ENCODE data around the gene ST7L. TPM values are rescaled to one million over a fixed set of nuclear protein-coding genes. Genes with fewer than 3 reads are reported as not detected.

Gene ST7L
- polyA plus RNA-seq, 1 donor (not counting 4 experiments of a cell fraction or from before 2014, with no cell fraction given): 13.4 TPM

DNA sequence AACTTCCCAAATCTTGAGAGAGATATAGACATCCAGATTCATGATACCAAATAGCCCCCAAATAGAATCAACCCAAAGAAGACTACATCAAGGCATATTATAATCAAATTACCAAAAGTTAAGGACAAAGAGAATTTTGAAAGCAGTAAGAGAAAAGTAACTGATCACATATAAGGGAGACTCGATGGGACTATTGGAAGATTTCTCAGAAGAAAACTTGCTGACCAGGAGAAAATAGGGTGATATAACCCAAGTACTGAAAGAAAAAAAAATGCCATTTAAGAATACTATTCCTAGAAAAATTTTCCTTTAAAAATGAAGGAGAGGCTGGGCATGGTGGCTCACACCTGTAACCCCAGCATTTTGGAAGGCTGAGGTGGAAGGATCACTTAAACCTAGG is 140.6 kb downstream of the ST7L start:
- H2AFZ ChIP-seq (ENCODE audit: control insufficient read depth, low read length): no peak overlapping the region
- DNase-seq (ENCODE audit: low read depth, low spot score) (no peak), FAIRE-seq (no peak)
- H3K4me2 ChIP-seq (ENCODE audit: control insufficient read depth, extremely low read depth, insufficient read depth, low read depth, low read length): no peak overlapping the region
- peaks cover 2% of the 10 kb centered on the region for H3K9me3 ChIP-seq (ENCODE audit: control insufficient read depth, low read depth, low read length)
- dilution Hi-C loops (cut with MboI; ENCODE audit: extremely low pct_ligation_motif_present, low sequenced_read_pairs): no loop called here
- no peak overlapping the region for H3K27ac ChIP-seq (ENCODE audit: control insufficient read depth, insufficient read depth, low read length)
- no peaks in the 10 kb centered on the region for H3K27me3 ChIP-seq (ENCODE audit: control insufficient read depth, extremely low read depth, insufficient read depth, low read length)
- H3K9ac ChIP-seq (ENCODE audit: control insufficient read depth, extremely low read depth, insufficient read depth, low read length): no peak overlapping the region
- no peak overlapping the region for H3K4me3 ChIP-seq (ENCODE audit: control insufficient read depth in 2 of 3, extremely low read depth in 1 of 3, insufficient read depth in 2 of 3, low read depth in 1 of 3, low read length in 3 of 3)
- H3K79me2 ChIP-seq (ENCODE audit: control insufficient read depth, insufficient read depth, low read length): no peaks in the 10 kb centered on the region
- no peaks in the 10 kb centered on the region for H4K20me1 ChIP-seq (ENCODE audit: control insufficient read depth, extremely low read depth, insufficient read depth, low read length)
- no peak for TF ChIP-seq EZH2 (IDR thresholded peaks at IDR 0.05; ENCODE audit: low read length)
- TF ChIP-seq, protein P1, sequence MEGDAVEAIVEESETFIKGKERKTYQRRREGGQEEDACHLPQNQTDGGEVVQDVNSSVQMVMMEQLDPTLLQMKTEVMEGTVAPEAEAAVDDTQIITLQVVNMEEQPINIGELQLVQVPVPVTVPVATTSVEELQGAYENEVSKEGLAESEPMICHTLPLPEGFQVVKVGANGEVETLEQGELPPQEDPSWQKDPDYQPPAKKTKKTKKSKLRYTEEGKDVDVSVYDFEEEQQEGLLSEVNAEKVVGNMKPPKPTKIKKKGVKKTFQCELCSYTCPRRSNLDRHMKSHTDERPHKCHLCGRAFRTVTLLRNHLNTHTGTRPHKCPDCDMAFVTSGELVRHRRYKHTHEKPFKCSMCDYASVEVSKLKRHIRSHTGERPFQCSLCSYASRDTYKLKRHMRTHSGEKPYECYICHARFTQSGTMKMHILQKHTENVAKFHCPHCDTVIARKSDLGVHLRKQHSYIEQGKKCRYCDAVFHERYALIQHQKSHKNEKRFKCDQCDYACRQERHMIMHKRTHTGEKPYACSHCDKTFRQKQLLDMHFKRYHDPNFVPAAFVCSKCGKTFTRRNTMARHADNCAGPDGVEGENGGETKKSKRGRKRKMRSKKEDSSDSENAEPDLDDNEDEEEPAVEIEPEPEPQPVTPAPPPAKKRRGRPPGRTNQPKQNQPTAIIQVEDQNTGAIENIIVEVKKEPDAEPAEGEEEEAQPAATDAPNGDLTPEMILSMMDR (optimal IDR thresholded peaks at IDR 0.05 in 1 of 3, IDR thresholded peaks at IDR 0.05 in 1 of 3, conservative IDR thresholded peaks at IDR 0.05 in 1 of 3; ENCODE audit: extremely low read depth in 1 of 3, insufficient read depth in 2 of 3, low read length in 3 of 3): no peak
- H3K9me1 ChIP-seq (ENCODE audit: control insufficient read depth, extremely low read depth, insufficient read depth, low read length): no peaks in the 10 kb centered on the region
- no peaks in the 10 kb centered on the region for H3K36me3 ChIP-seq (ENCODE audit: control insufficient read depth in 2 of 2, extremely low read depth in 1 of 2, insufficient read depth in 2 of 2, low read length in 2 of 2)
- no peaks in the 10 kb centered on the region for H3K4me1 ChIP-seq (ENCODE audit: control insufficient read depth, extremely low read depth, insufficient read depth, low read length)

- Histone ChIP-seq H2AFZ (ENCODE audit: control insufficient read depth, low read length) (no peak overlapping the region), H3K9me3 (ENCODE audit: control insufficient read depth, low read depth, low read length) (peaks cover 2% of the 10 kb centered on the region), H3K4me1 (ENCODE audit: control insufficient read depth, extremely low read depth, insufficient read depth, low read length) (no peaks in the 10 kb centered on the region), H3K4me3 (ENCODE audit: control insufficient read depth in 2 of 3, extremely low read depth in 1 of 3, insufficient read depth in 2 of 3, low read depth in 1 of 3, low read length in 3 of 3) (no peak overlapping the region), H3K9ac (ENCODE audit: control insufficient read depth, extremely low read depth, insufficient read depth, low read length) (no peak overlapping the region), H3K36me3 (ENCODE audit: control insufficient read depth in 2 of 2, extremely low read depth in 1 of 2, insufficient read depth in 2 of 2, low read length in 2 of 2) (no peaks in the 10 kb centered on the region), H3K27me3 (ENCODE audit: control insufficient read depth, extremely low read depth, insufficient read depth, low read length) (no peaks in the 10 kb centered on the region), H3K27ac (ENCODE audit: control insufficient read depth, insufficient read depth, low read length) (no peak overlapping the region), H4K20me1 (ENCODE audit: control insufficient read depth, extremely low read depth, insufficient read depth, low read length) (no peaks in the 10 kb centered on the region), H3K9me1 (ENCODE audit: control insufficient read depth, extremely low read depth, insufficient read depth, low read length) (no peaks in the 10 kb centered on the region), H3K4me2 (ENCODE audit: control insufficient read depth, extremely low read depth, insufficient read depth, low read depth, low read length) (no peak overlapping the region), H3K79me2 (ENCODE audit: control insufficient read depth, insufficient read depth, low read length) (no peaks in the 10 kb centered on the region)
- DNase-seq (ENCODE audit: low read depth, low spot score): no peak
- no peak for FAIRE-seq
- TF ChIP-seq, protein P1 (optimal IDR thresholded peaks at IDR 0.05 in 1 of 3, IDR thresholded peaks at IDR 0.05 in 1 of 3, conservative IDR thresholded peaks at IDR 0.05 in 1 of 3; ENCODE audit: extremely low read depth in 1 of 3, insufficient read depth in 2 of 3, low read length in 3 of 3): no peak
- dilution Hi-C loops (cut with MboI; ENCODE audit: extremely low pct_ligation_motif_present, low sequenced_read_pairs): no loop called here
Measured at GRCh38 chr1:112477550-112477949, 141.4 kb downstream of the ST7L start.

Small RNA genes within 50 kb of the gene (small RNA-seq; reads per million reads assigned to genes)
- 0 reads per million in 3 experiments for gene RNU7-70P (ENCODE audit: insufficient read length in 3 of 3, low read depth in 3 of 3, low replicate concordance in 1 of 3)

Other genes starting within 250 kb of the ST7L start
- 16.3 to 20.2 TPM (median 19.1 TPM) in 3 replicates for gene CTTNBP2NL, start 222.9 kb downstream of the ST7L start, polyA plus RNA-seq
- 0.37 to 0.51 TPM (median 0.49 TPM) in 3 replicates for gene WNT2B, start 110.2 kb downstream of the ST7L start, polyA plus RNA-seq
- 151 to 239 TPM (median 221 TPM) in 3 replicates for gene CAPZA1, start 691 bp upstream of the ST7L start, polyA plus RNA-seq
- 28.6 to 39.2 TPM (median 30.6 TPM) in 3 replicates for gene MOV10, start 55.5 kb upstream of the ST7L start, polyA plus RNA-seq
- gene RHOC, start 88.0 kb upstream of the ST7L start, polyA plus RNA-seq: 639 to 942 TPM (median 813 TPM) in 3 replicates
- 7.7 to 14.2 TPM (median 7.7 TPM) in 3 replicates for gene PPM1J, start 96.2 kb upstream of the ST7L start, polyA plus RNA-seq

Measured in keratinocyte (primary cell).